Effector memory CD8-positive, alpha-beta T cell (primary cell): ENCODE measurements around the gene PLCE1.
"Not testable (repeated sequence)": the region's sequence is repeated elsewhere in the genome, so short reads cannot be mapped to it uniquely, and the experiment has no call there.

Experiments
- ATAC-seq: fragments of 150-1000 bp; cut with Tn5 transposase; replicated peaks from 2 replicates; pipeline ENCODE4 v1.10.0; 2021; ENCODE audit warnings: mild to moderate bottlenecking, moderate library complexity
- DNase-seq, 3 experiments: peaks; one replicate each; pipeline ENCODE4 v3.0.0; 2021
- H3K27ac Mint-ChIP-seq, 2 donors: one replicate each; pipeline ENCODE4 v1.8.0; 2022; ENCODE audit warnings: mild to moderate bottlenecking in 2 of 2, mixed read lengths in 2 of 2, moderate library complexity in 2 of 2
- H3K27me3 Mint-ChIP-seq, 2 donors: one replicate each; pipeline ENCODE4 v1.8.0; 2022; ENCODE audit warnings: mixed read lengths in 2 of 2
- H3K36me3 Mint-ChIP-seq: one replicate; pipeline ENCODE4 v1.8.0; 2022; ENCODE audit warnings: mild to moderate bottlenecking, moderate library complexity, mixed read lengths; ENCODE audit not compliant: insufficient read depth
- H3K4me1 Mint-ChIP-seq, 2 donors: one replicate each; pipeline ENCODE4 v1.8.0; 2022; ENCODE audit warnings: low read depth in 2 of 2, mixed read lengths in 2 of 2
- H3K4me3 Mint-ChIP-seq, 2 donors: one replicate each; pipeline ENCODE4 v1.8.0; 2022; ENCODE audit warnings: mild to moderate bottlenecking in 2 of 2, mixed read lengths in 2 of 2, moderate library complexity in 2 of 2
- H3K9me3 Mint-ChIP-seq, 2 donors: one replicate each; pipeline ENCODE4 v1.8.0; 2022; ENCODE audit warnings: mixed read lengths in 2 of 2
- total RNA-seq, 9 experiments: gene quantifications; one replicate each; lab custom pipeline; 2026; lab: John Stamatoyannopoulos, UW

PLCE1 gene
- 0 to 1.3 (median 0.11) reads per million in 9 experiments for total RNA-seq

- H3K4me1 Mint-ChIP-seq, result no peaks in the 10 kb centered on the region
- no peaks in the 10 kb centered on the region for H3K9me3 Mint-ChIP-seq
- ATAC-seq, result no peak
- no peak for DNase-seq
- H3K36me3 Mint-ChIP-seq, result no peaks in the 10 kb centered on the region
- H3K4me3 Mint-ChIP-seq, result no peak within 1 kb of the TSS
- no peak within 1 kb of the TSS for H3K27ac Mint-ChIP-seq
- H3K27me3 Mint-ChIP-seq, result peaks cover 31 to 66% of the 10 kb centered on the region in 2 donors
These were observed at the start of gene PLCE1 for GRCh38 chr10:93993782-93994437. Gene PLCE1 (plus strand): TSS chr10:93993931. CDS start chr10:94031047, 37,116 bp downstream.

GRCh38 chr10:93945819-93946218 lies 47.9 kb upstream of the PLCE1 start:
- no peak overlapping the region for H3K4me3 Mint-ChIP-seq
- ATAC-seq, result no peak
- H3K27me3 Mint-ChIP-seq, result peaks cover 0 to 6% of the 10 kb centered on the region in 2 donors
- no peak overlapping the region for H3K27ac Mint-ChIP-seq
- no peaks in the 10 kb centered on the region for H3K36me3 Mint-ChIP-seq
- no peaks in the 10 kb centered on the region for H3K9me3 Mint-ChIP-seq
- H3K4me1 Mint-ChIP-seq, result no peaks in the 10 kb centered on the region
- DNase-seq, result no peak

DNA sequence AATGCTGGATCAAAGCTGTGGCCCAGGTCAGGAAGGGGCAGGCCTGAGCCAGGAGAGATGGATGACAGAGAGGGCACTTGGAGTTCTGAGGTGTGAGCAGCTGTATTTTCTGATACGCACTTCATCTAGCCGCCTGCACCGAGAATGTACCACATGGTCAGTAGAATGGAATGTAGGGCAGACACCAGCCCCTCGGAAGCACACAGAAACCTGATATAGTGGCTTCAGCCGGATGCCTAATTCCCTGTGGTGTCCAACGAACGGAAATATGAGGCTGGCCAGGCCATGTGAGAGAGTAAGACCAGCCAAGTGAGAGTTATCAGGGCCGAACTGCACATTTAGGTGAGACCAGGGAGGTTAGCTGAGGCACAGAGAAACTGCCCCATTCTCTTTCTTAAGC lies 46.7 kb upstream of the PLCE1 start:
- Mint-ChIP-seq H3K27me3 (peaks cover 0 to 6% of the 10 kb centered on the region in 2 donors), H3K4me3 (no peak overlapping the region), H3K36me3 (no peaks in the 10 kb centered on the region), H3K9me3 (no peaks in the 10 kb centered on the region), H3K27ac (no peak overlapping the region), H3K4me1 (no peaks in the 10 kb centered on the region)
- ATAC-seq (no peak), DNase-seq (no peak)

DNA sequence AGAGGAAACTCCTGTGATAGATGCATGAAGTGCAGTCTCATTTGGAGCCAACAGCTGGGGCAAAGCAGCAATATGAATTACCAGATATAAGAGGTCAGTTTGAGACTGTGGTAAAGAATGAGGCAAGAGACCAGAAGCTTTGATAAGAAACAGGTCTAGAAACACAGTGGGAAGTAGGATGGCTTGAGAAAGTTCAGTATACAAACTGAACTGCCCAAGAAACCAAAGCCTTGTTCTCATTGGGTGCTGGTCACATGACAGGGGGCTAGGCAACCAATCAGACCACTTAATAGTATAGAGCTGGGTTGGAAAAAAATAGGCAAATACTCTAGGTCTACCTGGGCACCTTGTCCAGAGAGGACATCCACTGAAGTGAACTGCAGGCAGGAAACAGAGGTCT lies 46.2 kb upstream of the PLCE1 start:
- Mint-ChIP-seq H3K27ac (no peak overlapping the region), H3K27me3 (peaks cover 0 to 6% of the 10 kb centered on the region in 2 donors), H3K4me1 (no peaks in the 10 kb centered on the region), H3K9me3 (no peaks in the 10 kb centered on the region), H3K4me3 (no peak overlapping the region), H3K36me3 (no peaks in the 10 kb centered on the region)
- ATAC-seq, result no peak
- no peak for DNase-seq

DNA sequence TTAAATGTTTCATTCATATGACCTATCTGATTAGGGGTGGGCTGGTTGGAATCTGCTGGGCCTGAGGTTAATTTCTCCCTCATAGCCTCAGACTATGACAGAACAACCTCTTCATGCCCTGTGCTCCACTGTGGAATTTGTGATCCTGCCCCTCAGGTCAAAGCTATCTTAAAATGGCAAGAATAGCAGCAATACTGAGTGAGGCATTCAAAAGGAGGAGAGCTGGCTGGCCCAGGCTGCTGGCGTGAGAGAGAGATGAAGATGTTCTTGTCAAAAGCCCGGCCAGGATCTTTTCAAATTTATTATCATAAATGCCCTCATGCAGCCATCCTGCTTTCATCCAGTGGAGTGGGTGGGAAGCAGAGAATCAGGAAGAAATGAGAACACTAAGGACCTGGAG lies 41.8 kb upstream of the PLCE1 start:
- no peaks in the 10 kb centered on the region for H3K36me3 Mint-ChIP-seq
- ATAC-seq, result no peak
- H3K9me3 Mint-ChIP-seq, result no peaks in the 10 kb centered on the region
- DNase-seq, result no peak
- peaks cover 0 to 4% of the 10 kb centered on the region in 2 donors for H3K27me3 Mint-ChIP-seq
- no peak overlapping the region for H3K4me3 Mint-ChIP-seq
- H3K4me1 Mint-ChIP-seq, result no peaks in the 10 kb centered on the region
- no peak overlapping the region for H3K27ac Mint-ChIP-seq

GRCh38 chr10:93954299-93954698 lies 39.4 kb upstream of the PLCE1 start:
- no peaks in the 10 kb centered on the region for H3K36me3 Mint-ChIP-seq
- no peak overlapping the region for H3K27ac Mint-ChIP-seq
- DNase-seq, result no peak

GRCh38 chr10:93954726-93955363 lies 38.9 kb upstream of the PLCE1 start:
- H3K27me3 Mint-ChIP-seq, result peaks cover 0 to 8% of the 10 kb centered on the region in 2 donors
- no peak for ATAC-seq
- H3K4me1 Mint-ChIP-seq, result no peaks in the 10 kb centered on the region
- H3K36me3 Mint-ChIP-seq, result no peaks in the 10 kb centered on the region
- H3K9me3 Mint-ChIP-seq, result no peaks in the 10 kb centered on the region
- no peak overlapping the region for H3K27ac Mint-ChIP-seq
- no peak overlapping the region for H3K4me3 Mint-ChIP-seq
- no peak for DNase-seq

More at GRCh38 chr10:93954299-93954698, 39.4 kb upstream of the PLCE1 start:
- no peak for ATAC-seq
- Mint-ChIP-seq H3K4me3 (no peak overlapping the region), H3K4me1 (no peaks in the 10 kb centered on the region), H3K9me3 (no peaks in the 10 kb centered on the region), H3K27me3 (peaks cover 0 to 4% of the 10 kb centered on the region in 2 donors)

GRCh38 chr10:93958834-93959233 lies 34.9 kb upstream of the PLCE1 start:
- no peak overlapping the region for H3K27ac Mint-ChIP-seq
- H3K27me3 Mint-ChIP-seq, result peaks cover 0 to 8% of the 10 kb centered on the region in 2 donors
- no peak for ATAC-seq
- H3K36me3 Mint-ChIP-seq, result no peaks in the 10 kb centered on the region
- no peak overlapping the region for H3K4me3 Mint-ChIP-seq
- no peaks in the 10 kb centered on the region for H3K9me3 Mint-ChIP-seq
- H3K4me1 Mint-ChIP-seq, result no peaks in the 10 kb centered on the region
- DNase-seq, result no peak

GRCh38 chr10:93960988-93961387 lies 32.7 kb upstream of the PLCE1 start:
- H3K27ac Mint-ChIP-seq, H3K4me3 Mint-ChIP-seq, H3K36me3 Mint-ChIP-seq: not testable (repeated sequence)

DNA sequence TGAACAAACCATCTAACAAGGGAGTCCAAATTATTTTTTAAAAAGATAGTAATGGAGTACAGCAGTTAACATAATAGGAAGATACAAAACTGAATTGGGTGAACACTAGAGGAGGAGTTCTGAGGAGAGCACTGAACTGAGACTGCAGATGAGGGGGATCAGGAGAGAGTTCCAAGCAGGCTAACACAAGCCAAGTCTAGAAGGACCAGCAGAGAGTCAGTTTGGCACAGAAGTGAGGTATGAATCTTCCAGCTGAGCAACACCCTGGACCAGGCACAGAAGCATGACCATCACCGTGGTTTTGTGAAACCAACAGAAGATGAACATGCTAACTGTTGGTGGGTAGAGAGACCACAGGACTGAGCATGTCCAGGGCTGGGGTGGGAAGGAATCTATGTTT lies 30.8 kb upstream of the PLCE1 start:
- Mint-ChIP-seq H3K4me3 (no peak overlapping the region), H3K36me3 (no peaks in the 10 kb centered on the region), H3K4me1 (no peaks in the 10 kb centered on the region), H3K9me3 (no peaks in the 10 kb centered on the region), H3K27ac (no peak overlapping the region), H3K27me3 (peaks cover 0 to 8% of the 10 kb centered on the region in 2 donors)
- DNase-seq (no peak), ATAC-seq (no peak)

More at GRCh38 chr10:93960988-93961387, 32.7 kb upstream of the PLCE1 start:
- not testable (repeated sequence) for ATAC-seq, H3K9me3 Mint-ChIP-seq, DNase-seq, H3K27me3 Mint-ChIP-seq, H3K4me1 Mint-ChIP-seq

GRCh38 chr10:93963434-93963833 lies 30.3 kb upstream of the PLCE1 start:
- H3K27ac Mint-ChIP-seq, result no peak overlapping the region
- no peaks in the 10 kb centered on the region for H3K36me3 Mint-ChIP-seq
- DNase-seq (no peak), ATAC-seq (no peak)
- H3K4me3 Mint-ChIP-seq, result no peak overlapping the region
- H3K4me1 Mint-ChIP-seq, result no peaks in the 10 kb centered on the region
- no peaks in the 10 kb centered on the region for H3K9me3 Mint-ChIP-seq
- peaks cover 0 to 8% of the 10 kb centered on the region in 2 donors for H3K27me3 Mint-ChIP-seq

DNA sequence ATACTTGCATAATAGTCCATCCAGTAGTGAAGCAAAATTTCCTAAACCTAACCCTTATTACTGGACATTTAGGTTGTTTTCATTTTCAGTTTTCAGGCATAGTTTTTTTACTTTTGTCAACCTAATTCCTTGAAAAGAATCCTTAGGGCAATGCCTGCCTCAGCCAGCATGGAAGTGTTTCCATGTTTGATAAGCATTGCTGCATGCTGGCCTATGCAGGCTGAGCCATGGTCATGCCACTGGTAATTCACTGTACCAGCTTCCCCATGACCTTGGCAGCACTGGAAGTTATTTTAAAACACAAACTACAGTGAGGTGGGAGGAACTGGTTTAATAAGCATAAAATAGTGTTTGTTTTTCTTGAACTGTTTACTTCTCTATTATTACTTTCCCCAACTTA lies 27.8 kb upstream of the PLCE1 start:
- no peak for ATAC-seq
- Mint-ChIP-seq H3K4me3 (no peak overlapping the region), H3K27ac (no peak overlapping the region), H3K27me3 (no peaks in the 10 kb centered on the region), H3K4me1 (no peaks in the 10 kb centered on the region), H3K36me3 (no peaks in the 10 kb centered on the region), H3K9me3 (no peaks in the 10 kb centered on the region)
- DNase-seq, result no peak

DNA sequence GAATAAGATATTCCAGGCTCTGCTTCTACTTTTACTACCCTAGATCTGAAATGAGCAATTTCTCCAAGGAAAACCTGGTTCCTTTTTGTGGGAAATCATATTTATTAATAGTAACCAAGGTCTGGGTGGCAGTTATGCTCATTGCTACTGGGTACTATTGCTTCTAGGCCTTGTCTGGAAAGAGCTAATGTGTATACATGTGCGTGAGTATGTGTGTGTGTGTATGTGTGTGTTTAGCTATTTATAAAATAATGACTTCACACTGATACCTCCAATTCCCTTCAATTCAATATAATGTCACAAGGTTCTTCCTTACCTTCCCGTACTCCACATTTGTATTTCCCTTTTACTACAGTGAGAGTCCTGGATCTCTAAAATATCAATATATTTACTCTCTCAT lies 26.0 kb upstream of the PLCE1 start:
- Mint-ChIP-seq H3K27ac (no peak overlapping the region), H3K4me1 (no peaks in the 10 kb centered on the region), H3K9me3 (no peaks in the 10 kb centered on the region), H3K27me3 (no peaks in the 10 kb centered on the region), H3K4me3 (no peak overlapping the region), H3K36me3 (no peaks in the 10 kb centered on the region)
- ATAC-seq, result no peak
- DNase-seq, result no peak

DNA sequence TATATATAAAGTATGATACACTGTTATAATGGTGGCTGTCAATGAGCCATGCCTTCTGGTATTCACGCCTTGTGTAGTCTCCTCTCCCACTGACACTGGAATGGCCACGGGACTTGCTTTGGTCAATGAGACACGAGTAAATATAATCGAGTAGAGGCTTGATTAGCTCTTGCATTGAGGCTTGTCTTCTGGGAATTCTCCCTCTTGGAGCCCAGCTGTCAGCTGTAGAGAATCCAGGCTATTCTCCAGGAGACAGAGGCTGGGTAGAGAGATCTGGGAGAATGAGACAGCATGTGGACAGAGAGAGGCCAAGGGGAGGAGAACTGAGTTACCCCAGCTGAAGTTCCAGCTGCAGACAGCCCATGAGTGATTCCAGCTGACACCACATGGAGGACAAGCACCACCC lies 25.2 kb upstream of the PLCE1 start:
- Mint-ChIP-seq H3K36me3 (no peaks in the 10 kb centered on the region), H3K9me3 (no peaks in the 10 kb centered on the region), H3K27me3 (no peaks in the 10 kb centered on the region), H3K27ac (no peak overlapping the region), H3K4me3 (no peak overlapping the region), H3K4me1 (no peaks in the 10 kb centered on the region)
- DNase-seq (no peak), ATAC-seq (no peak)
